HG03039 (cell line): Measurements from ENCODE around the gene ALDH16A1.
"Not testable (repeated sequence)": the region's sequence is repeated elsewhere in the genome, so short reads cannot be mapped to it uniquely, and the experiment has no call there.

Source experiments
- ATAC-seq: cut with Tn5 transposase; IDR thresholded peaks from one replicate; pipeline ENCODE4 v1.9.1; 2021; ENCODE audit warnings: mild to moderate bottlenecking, moderate library complexity; ENCODE audit not compliant: unreplicated experiment

Gene ALDH16A1

DNA sequence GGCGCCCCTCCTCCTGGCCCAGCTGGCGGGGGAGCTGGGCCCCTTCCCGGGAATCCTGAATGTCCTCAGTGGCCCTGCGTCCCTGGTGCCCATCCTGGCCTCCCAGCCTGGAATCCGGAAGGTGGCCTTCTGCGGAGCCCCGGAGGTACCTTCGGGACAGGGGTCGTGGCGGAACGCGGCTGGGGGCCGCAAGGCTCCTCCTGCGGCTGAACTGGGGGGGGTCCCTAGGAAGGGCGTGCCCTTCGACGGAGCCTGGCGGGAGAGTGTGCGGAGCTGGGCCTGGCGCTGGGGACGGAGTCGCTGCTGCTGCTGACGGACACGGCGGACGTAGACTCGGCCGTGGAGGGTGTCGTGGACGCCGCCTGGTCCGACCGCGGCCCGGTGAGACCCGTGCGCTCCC is 8.6 kb downstream of the ALDH16A1 start:
- ATAC-seq: no peak

DNA sequence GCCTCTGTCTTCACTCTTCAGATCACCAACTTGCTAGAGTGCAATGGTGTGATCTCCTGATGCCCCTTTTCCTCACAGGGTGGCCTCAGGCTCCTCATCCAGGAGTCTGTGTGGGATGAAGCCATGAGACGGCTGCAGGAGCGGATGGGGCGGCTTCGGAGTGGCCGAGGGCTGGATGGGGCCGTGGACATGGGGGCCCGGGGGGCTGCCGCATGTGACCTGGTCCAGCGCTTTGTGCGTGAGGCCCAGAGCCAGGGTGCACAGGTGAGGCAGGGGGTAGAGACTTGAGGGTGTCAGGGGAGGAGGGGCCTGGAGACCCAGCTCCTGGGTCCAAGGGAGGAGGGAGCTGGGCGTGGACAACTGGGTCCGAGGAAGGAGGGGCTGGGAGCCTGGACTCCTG is 9.5 kb downstream of the ALDH16A1 start:
- no peak for ATAC-seq

DNA sequence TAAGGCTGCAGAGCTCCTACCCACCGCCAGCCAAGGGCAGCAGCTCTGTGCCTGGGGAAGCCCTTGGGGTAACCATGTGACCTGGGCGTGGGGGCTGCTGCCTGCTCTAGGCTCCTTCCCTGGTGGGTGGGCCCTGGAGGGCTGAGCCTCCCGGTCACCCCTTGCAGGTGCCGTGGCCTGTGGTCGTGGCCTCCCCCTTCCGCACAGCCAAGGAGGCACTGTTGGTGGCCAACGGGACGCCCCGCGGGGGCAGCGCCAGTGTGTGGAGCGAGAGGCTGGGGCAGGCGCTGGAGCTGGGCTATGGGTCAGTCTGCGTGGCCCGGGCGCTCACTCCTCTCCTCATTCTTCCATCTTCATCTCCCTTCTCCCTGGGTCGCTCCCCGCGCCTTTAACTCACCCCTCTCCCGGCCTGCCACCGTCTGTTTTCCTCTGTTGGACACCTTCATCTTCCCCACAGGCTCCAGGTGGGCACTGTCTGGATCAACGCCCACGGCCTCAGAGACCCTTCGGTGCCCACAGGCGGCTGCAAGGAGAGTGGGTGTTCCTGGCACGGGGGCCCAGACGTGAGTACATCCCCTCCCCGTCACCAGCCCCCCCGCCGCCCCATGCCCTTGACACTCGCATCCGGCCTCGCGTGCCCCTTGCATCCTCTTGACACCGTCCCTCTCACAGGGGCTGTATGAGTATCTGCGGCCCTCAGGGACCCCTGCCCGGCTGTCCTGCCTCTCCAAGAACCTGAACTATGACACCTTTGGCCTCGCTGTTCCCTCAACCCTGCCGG is 11.1 kb downstream of the ALDH16A1 start:
- ATAC-seq: no peak

DNA sequence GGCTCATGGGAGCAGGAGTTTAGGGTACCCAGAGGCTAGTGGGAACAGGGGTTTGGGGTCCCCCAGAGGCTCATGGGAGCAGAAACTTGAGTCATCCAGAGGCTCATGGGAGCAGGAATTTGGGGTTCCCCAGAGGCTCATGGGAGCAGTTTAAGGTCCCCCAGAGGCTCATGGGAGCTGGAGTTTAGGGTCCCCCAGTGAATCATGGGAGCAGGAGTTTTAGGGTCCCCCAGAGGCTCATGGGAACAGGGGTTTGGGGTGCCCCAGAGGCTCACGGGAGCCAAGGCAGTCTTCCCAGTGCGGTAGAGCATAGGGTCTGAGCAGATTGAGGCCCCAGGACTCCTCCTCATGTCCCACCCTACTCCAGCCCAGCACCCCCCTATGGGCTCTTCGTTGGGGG is 12.3 kb downstream of the ALDH16A1 start:
- no peak for ATAC-seq

DNA sequence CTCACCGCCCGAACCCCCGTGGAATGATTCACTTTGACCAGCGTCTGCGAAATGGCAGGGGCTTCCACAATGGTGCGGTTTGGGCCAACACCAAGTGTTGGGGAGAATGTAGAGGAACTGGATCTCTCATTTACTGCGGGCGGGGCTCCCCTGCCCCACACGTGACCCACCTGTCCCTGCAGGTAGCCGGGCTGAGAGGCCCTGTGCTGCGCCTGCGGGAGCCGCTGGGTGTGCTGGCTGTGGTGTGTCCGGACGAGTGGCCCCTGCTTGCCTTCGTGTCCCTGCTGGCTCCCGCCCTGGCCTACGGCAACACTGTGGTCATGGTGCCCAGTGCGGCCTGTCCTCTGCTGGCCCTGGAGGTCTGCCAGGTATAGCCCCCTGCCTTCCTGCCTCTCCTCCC is 15.2 kb downstream of the ALDH16A1 start:
- no peak for ATAC-seq

DNA sequence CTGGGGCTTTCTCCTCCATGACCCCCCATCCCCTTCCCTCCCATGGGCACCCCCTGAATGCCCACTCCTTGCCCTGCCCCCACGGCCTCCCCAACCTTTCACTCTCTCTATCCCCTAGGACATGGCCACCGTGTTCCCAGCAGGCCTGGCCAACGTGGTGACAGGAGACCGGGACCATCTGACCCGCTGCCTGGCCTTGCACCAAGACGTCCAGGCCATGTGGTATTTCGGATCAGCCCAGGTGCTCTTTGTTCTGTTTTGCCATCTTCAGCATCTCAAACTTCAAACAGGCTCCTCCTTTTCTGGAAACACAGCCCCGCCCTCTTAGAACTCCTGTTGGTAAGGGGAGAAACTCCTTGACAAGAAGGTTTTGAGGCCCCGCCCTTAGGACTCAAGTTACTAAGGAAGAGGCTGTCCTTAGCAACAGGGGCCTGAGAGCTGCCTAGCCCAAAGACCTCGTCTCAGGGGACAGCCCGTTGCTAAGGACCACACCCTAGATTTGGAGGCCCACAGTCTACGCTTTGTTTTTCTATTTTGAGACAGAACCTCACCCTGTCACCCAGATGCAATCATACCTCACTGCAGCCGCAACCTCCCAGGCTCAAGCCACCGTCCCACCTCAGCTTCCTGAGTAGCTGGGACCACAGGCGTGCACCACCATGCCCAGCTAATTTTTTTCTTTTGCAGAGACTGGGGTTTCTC is 15.9 kb downstream of the ALDH16A1 start:
- ATAC-seq: peak; percentile 49

DNA sequence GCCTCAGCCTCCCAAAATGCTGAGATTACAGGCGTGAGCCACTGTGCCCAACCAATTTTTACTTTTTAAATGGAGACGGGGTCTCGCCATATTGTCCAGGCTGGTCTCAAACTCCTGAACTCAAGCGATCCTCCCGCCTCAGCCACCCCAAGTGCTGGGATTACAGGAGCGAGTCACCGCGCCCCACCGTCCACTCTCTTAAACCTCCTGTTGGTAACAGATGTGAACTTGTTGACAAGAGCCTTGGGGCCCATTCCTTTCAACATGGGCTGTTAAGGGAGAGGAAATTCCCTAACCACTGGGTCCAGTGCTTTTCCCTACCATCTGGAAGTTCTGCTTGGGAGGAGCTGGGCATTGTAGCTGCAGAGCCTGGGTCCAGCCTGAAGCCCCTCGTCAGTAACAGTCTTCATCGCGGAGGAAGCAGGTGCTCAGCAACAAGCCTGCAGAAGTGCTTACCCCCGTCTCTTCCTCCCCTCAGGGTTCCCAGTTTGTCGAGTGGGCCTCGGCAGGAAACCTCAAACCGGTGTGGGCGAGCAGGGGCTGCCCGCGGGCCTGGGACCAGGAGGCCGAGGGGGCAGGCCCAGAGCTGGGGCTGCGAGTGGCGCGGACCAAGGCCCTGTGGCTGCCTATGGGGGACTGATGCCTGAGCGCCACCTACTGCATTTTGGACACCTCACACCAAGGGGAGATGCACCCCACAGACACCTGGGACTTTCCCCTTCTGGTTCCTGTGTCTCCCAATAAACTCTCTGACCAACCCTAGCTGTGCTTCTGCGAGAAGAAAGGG is 17.0 kb downstream of the ALDH16A1 start:
- ATAC-seq: peak; percentile 41

DNA sequence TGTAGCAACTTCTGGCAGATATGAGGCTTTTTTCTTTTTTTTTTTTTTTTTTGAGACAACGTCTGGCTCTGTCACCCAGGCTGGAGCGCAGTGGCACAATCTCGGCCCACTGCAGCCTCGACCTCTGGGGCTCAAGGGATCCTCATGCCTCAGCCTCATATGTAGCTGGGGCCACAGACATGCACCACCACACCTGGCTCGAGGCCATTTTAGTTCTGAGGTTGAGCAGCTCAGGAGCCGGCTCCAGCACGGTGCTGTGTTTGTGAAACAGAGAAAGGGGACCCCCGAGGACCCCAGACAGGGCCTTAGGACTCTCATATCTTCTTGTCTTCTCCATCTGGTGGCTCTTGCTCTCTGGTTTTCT is 17.6 kb downstream of the ALDH16A1 start:
- no peak for ATAC-seq

DNA sequence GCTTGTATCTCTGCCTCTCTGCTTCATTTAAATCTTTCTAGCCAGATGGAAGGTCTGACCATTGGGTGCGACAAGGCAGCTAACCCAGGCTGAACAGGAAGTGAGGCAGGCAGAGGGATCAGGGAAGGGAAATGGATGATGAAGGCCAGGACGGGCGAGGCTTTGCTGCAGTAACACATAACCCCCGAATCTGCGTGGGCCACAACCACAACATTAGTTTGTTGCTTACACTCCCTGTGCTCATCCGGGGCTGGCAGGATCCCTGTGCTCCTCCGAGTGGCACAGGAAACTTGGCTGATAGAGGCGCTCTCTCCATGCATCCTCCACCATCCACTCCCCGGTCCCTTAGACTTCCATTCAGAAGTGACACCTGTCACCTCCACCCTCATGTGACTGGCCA is 19.9 kb downstream of the ALDH16A1 start:
- ATAC-seq: no peak

DNA sequence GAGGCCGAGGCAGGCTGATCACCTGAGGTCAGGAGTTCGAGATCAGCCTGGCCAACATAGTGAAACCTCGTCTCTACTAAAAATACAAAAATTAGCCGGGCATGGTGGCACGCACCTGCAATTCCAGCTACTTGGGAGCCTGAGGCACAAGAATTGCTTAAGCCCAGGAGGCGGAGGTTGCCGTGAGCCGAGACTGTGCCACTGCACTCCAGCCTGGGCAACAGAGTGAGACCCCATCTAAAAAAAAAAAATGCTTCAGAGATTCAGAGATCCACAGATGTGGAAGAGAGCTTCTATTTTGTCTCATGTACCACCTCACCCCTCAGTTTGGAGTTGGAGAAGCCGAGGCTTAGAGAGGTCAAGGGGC is 20.5 kb downstream of the ALDH16A1 start:
- ATAC-seq: not testable (repeated sequence)

DNA sequence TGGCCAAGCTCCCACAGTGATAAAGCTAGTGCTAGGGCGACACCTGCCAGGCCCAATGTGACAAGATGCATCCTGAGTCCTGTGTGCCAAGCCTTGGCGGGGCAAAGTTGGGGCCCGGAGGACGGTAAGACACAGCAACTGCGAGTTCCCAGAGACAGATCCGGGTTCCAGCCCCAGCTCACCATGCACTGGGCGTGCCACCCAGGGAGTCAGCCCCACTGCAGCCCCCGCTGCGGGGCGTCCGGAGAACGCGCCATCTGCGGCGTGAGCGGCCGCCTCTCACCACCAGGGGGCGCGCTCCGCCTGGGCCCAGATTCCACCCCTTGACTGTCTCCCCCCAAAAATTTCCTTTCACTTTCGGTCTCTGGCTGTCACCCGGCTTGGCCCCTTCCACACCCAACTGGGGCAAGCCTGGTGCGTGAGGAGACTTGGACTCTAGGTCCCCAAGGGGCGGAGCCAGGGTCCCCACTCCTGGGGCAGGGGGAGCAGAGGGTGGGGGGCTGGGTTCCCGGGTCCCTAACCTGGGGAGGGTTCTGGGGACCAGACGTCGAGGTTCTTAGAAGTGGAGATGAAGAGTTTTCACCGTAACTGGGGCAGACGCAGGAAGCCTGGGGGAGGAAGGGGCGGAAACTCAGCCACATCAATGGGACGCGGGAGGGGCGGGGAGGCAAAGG is 21.0 kb downstream of the ALDH16A1 start, which contains the start of gene FLT3LG:
FLT3LG (plus strand) TSS at position 348 of the 674 bp plus-strand sequence. CDS start 425 bp downstream, outside the sequence.
- no peak for ATAC-seq

DNA sequence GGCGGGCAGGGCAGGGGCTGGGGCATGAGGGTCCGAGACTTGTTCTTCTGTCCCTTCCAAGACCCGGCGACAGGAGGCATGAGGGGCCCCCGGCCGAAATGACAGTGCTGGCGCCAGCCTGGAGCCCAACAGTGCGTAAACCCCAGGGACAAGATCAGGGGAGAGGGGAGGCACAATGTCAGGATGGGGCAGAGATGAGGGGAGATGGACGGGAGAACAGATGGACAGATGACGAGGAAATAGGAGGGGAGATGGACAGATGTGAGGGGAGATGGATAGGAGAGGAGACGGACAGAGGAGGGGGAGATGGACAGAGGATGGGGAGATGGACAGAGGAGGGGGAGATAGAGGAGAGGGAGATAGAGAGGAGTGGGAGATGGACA is 21.5 kb downstream of the ALDH16A1 start:
- no peak for ATAC-seq

DNA sequence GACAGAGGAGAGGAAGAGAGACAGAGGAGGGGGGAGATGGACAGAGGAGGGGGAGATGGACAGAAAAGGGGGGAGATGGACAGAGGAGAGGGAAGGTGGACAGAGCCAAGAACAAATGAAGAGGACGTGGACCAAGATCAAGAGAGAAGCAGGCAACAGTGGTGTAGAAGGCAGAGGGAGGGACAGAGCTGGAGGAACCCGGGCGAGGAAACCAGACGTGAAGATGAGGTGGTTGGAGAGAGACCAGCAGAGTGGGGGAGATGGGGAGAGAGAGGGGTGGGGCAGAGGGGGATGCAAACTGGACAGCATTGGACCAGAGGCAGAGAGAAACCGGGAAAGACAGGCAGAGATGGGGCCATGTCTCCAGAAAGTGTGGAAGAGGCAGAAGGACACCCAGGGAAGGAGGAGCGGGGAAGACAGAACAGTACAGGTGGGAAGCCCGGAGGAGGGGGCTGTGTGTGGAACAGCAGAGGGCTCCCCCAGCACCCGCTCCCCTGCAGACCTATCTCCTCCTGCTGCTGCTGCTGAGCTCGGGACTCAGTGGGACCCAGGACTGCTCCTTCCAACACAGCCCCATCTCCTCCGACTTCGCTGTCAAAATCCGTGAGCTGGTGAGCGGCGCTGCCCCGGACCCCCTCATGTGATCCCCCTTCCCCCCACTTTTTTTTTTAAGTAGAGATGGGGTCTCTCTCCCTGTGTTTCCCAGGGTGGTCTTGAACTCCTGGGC is 22.3 kb downstream of the ALDH16A1 start:
- ATAC-seq: no peak

DNA sequence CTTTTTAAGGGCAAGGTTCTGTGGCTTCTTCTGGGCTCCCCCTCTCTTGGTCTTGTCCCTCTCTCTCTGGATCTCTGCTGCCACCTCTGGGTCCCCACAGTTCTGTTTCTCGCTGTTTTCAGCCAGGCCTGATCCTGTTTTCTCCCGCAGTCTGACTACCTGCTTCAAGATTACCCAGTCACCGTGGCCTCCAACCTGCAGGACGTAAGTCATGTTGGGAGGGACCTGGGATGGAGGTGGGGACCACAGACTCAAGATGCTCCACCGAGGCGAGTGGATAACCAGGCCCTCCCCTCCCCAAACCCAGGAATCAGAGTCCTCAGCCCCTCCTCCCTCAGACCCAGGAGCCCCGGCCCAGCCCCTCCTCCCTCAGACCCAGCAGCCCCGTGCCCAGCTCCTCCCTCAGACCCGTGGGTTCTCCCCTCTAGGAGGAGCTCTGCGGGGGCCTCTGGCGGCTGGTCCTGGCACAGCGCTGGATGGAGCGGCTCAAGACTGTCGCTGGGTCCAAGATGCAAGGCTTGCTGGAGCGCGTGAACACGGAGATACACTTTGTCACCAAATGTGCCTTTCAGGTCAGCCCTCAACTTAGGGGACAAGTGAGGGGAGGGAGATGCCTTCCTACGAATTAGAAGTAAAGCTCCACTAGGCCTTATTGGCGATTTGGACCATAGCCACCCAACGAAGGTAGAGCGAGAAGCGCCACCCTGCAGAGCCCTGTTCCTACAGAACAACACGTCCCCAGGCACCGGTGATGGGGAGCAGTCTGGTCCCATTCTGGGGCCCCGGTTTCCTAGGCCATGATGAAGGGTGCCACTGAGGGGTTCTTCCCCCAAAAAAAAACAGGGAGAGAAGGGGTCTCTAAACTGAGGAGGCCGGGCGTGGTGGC is 23.2 kb downstream of the ALDH16A1 start:
- ATAC-seq: no peak

DNA sequence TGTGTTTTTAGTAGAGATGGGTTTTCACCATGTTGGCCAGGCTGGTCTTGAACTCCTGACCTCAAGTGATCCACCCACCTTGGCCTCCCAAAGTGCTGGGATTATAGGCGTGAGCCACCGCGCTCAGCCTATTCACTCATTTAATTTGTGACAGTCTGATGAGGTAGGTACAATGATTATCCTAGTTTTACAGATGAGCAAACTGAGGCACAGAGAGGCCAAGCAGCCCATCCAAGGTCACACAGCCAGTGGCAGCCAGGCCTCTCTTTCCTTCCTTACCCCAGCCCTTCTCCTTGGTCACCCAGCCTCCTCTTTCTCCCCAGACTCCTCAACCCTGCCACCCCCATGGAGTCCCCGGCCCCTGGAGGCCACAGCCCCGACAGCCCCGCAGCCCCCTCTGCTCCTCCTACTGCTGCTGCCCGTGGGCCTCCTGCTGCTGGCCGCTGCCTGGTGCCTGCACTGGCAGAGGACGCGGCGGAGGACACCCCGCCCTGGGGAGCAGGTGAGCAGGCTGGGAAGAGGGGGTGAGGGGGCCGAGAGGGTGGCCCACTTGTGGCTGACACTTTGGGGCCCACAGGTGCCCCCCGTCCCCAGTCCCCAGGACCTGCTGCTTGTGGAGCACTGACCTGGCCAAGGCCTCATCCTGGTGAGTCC is 27.1 kb downstream of the ALDH16A1 start:
- ATAC-seq: no peak

DNA sequence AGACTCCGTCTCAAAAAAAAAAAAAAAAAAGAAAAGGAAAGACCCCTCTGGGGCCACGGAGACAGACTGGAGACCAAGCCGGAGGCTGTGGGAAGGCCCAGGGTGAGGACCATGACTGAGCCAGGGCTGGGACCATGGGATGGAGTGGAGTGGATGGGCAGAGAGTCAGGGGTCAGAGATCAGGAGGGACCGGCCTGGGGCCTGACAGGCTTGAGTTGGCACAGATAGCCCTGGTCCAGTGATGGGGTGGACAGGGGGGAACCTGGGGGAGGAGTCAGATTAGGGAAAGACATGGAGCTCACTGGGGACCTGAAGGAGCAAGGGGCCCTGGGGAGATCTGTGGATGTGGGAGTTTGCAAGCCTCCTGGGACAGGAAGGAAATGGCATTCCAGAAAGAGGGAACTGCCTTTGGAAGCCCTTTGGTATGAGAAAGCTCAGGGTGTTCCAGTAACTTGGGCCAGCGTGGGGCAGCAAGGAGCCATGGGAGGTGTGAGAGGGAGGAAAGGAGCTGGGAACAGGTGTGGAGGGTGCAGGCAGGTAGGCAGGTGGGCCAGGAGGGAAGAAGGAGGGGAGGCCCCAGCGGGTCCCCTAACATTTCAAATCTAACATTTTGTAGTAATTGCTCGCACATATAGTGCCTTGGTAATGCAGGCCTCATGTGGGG is 28.1 kb downstream of the ALDH16A1 start:
- ATAC-seq: no peak

DNA sequence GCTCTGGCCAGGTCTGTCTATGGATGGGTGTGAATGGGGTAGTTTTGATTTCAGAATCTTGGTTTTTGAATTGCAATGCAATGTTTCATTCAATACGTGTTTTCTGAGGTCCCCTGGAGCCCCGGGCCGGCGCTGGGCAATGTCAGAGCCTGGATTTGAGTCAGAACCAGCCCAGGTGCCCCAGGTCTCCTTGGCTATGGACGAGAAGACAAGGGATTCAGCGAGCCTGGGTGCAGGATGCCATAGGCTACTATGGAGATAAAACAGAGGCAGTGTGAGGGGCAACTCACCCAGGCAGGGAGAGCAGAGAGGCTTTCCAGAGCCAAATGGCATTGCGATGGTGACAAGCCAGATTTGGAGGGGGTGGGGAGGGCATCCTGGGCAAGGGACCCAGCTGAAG is 33.2 kb downstream of the ALDH16A1 start:
- ATAC-seq: no peak

DNA sequence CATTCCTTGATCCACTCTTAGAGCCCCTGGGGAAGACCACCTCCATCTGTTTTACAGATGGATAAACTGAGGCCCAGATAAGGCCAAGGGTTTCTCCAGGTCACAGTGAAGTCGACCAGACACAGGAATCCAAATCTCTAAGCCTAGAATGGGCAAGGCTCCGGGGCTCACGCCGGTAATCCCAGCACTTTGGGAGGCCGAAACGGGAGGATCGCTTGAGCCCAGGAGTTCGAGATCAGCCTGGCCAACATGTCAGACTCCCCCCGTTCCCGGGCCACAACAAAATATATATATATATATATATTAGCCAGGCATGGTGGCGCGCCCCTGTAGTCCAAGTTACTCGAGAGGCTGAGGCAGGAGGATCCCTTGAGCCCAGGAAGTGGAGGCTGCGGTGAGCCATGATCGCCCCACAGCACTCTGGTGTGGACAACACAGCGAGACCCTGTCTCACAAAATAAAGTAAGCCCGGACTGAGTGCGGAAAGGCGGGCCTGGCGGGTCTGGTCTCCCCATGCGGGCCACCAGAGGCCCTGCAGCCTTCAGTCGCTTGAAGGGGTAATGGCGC is 33.8 kb downstream of the ALDH16A1 start:
- ATAC-seq: no peak
